COLO829 (cell line): ENCODE measurements around the gene SARNP.

Experiments
- DNase-seq: peaks from one replicate; pipeline ENCODE4 v3.0.0; 2012; ENCODE audit warnings: low spot score

SARNP gene

GRCh38 chr12:55724226-55724939, 93.1 kb downstream of the SARNP start:
- DNase-seq, result no peak

GRCh38 chr12:55723516-55724225, 93.9 kb downstream of the SARNP start:
- no peak for DNase-seq

- no peak for DNase-seq
Observed at GRCh38 chr12:55722948-55723347, 94.6 kb downstream of the SARNP start.

- no peak for DNase-seq
Observed at GRCh38 chr12:55721601-55722213, 95.8 kb downstream of the SARNP start.

- peak; percentile 76 for DNase-seq
Observed at GRCh38 chr12:55720894-55721444, 96.6 kb downstream of the SARNP start.

GRCh38 chr12:55720071-55720564, 97.4 kb downstream of the SARNP start, which contains the start of gene RDH5:
Gene RDH5 (plus strand): TSS chr12:55720393. CDS start chr12:55721185, 792 bp downstream.
- DNase-seq, result no peak

- no peak for DNase-seq
Observed at GRCh38 chr12:55719371-55719770, 98.2 kb downstream of the SARNP start.

- no peak for DNase-seq
Observed at GRCh38 chr12:55718624-55719275, 98.8 kb downstream of the SARNP start.

GRCh38 chr12:55718015-55718414, 99.5 kb downstream of the SARNP start:
- peak; percentile 89 for DNase-seq

- DNase-seq, result peak; percentile 50
Observed at GRCh38 chr12:55717011-55718007, 100.2 kb downstream of the SARNP start.

- no peak for DNase-seq
Observed at GRCh38 chr12:55716582-55716957, 101.0 kb downstream of the SARNP start.

- peak; percentile 88 for DNase-seq
Observed at GRCh38 chr12:55715833-55716581, 101.5 kb downstream of the SARNP start, which contains the start of gene BLOC1S1. Gene BLOC1S1 (plus strand): TSS chr12:55716046. CDS start chr12:55716052, 6 bp downstream.

GRCh38 chr12:55715169-55715764, 102.3 kb downstream of the SARNP start:
- no peak for DNase-seq

GRCh38 chr12:55713721-55714120, 103.8 kb downstream of the SARNP start:
- DNase-seq, result no peak

- no peak for DNase-seq
Observed at GRCh38 chr12:55712700-55713415, 104.7 kb downstream of the SARNP start.

- no peak for DNase-seq
Observed at GRCh38 chr12:55711786-55712553, 105.6 kb downstream of the SARNP start.

- DNase-seq, result no peak
Observed at GRCh38 chr12:55708695-55709233, 108.8 kb downstream of the SARNP start.
